HCEC 1CT (cell line): ENCODE data around the gene IFT122.

Source experiments
- DNase-seq: peaks from one replicate; pipeline ENCODE4 v3.0.0-alpha.2; 2017

Gene IFT122

DNA sequence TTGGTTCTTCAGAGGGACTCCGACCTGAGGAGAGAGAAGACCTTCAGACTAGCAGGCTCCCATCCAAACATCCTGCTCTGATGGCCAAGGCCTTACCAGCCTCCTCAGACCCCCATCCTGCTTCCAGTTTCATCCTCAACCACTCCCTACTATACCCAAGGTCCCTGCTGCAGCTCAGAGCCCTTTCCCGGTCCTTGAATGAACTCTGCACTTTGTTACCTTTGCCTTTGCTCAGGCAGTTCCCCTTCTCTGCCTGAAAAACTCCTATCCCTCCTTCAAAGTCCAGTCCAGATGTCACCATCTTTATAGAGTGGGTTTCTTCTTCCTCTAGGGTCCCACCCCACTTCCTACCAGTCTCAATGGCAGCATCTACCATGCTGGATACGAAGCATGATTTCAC is 24.6 kb upstream of the IFT122 start:
- no peak for DNase-seq

DNA sequence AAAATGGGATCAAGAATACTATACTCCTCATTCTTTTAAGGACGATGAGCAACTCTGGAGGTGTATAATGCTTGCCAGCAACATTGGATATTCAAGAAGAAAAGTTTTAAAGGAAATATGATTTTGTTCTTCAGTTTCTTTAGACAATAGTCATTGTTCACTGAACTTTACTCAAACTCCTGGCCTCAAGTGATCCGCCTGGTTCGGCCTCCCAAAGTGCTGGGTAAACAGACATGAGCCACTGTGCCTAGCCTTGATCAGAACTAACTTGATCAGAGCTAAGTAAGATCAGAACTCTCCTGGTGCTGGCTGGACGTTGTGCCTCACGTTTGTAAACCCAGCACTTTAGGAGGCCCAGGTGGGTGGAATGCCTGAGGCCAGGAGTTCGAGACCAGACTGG is 24.2 kb upstream of the IFT122 start:
- DNase-seq = no peak

DNA sequence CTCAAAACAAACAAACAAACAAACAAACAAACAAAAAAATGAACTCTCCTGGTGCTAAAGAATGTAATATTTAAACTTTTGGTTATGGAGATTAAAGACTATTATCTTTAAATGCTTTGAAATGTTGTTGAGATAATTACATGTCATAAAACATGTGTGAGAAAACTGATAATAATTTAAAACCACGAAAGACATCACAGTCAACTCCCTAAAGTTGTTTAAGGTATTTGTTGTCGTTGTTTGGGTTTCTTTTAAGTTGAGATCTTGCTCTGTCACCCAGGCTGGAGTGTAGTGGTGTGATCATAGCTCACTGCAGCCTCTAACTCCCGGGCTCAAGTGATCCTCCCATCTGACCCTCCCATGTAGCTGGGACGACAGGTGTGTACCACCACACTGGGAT is 23.6 kb upstream of the IFT122 start:
- no peak for DNase-seq

DNA sequence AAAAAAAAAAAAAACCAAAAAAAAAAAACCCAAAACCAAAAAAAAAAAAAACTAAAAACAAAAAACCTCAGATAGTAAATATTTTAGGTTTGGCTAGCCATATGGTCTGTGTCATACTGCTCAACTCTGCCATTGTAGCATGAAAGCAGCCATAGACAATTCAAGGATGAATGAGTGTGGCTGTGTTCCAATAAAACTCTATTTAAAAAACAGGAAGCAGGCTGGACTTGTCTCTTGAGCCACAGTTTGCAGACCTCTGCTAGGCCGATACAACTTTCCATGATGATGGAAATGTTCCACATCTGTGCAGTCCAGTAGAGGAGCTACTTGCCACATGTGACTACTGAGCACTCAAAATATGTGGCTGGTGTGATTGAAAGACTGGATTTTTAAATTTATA is 22.7 kb upstream of the IFT122 start:
- peak; percentile 38 for DNase-seq

- DNase-seq = no peak
Measured at GRCh38 chr3:129418041-129418973, 21.7 kb upstream of the IFT122 start.

GRCh38 chr3:129419476-129419875 is 20.5 kb upstream of the IFT122 start:
- DNase-seq = no peak

- DNase-seq = no peak
Measured at GRCh38 chr3:129421236-129421883, 18.7 kb upstream of the IFT122 start.

DNA sequence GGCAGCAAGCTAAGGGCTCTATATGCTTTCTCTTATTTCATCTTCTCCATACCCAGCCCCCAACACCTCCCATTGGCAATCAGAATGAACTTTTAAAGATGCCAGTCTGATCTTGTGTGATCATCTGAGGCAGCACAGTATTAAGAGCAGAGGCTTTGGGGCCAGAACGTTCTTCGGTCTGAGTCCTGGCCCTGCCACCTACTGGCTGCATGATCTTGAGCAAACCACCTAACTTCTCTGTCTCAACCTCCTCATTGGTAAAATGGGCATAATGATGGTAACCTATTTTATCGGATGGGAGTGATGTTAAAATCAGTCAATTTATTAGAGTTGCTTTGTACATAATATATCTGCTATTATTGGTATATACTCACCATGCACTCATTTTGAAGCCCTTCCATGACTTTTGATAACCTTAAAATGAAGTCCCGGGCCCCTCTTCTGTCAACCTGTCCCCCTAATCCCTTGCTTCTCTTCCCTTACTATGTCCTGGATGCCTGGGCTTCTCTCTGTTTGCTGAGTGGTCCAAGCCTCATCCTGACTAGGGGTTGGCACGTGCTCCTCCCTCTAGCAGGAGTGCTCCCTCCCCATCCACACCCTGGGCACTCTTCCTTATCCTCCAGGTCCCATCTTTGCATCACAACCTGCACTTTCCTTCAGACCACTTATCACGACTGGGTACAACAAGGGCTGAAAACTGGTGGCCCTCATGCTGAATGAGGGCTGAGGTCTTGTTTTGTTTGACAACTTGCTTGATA is 17.9 kb upstream of the IFT122 start:
- DNase-seq = no peak

DNA sequence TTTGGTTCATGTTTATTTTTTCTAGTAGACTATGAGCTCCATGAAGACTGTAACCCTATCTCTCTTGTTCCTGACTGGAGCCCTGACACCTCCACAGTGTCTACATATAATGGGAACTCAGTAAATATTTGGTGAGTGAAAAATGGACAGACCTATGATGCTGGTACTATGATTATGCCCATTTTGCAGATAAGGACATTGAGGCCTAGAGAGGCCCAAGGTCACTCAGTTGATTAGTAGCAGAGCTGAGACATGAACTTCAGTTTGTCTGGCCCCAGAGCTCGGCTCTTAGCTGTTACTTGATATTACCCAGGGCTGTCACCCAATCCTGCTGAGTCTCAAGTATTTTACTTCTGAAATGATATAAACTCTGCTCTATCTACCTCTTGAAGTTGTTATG is 17.1 kb upstream of the IFT122 start:
- DNase-seq = no peak

GRCh38 chr3:129424185-129424841 is 15.7 kb upstream of the IFT122 start:
- no peak for DNase-seq

- DNase-seq = no peak
Measured at GRCh38 chr3:129425213-129425612, 14.8 kb upstream of the IFT122 start.

DNA sequence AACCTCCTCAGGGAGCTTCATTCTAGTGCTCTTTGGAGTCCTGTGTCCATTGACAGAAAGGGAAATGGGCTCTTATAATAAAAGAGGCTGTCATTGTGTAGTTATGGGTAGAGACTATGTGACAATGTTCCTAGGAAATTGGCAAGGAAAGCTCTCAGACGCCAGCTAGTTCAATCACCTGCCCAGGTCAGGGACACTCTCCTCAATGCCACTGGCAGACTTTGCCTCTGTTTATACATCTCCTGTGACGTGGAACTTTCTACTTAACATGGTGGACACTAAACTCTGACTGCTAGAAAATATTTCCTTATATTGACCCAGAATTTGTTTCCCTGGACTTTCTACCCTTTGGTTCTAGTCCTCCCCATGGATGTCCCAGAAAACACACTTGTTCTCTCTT is 14.4 kb upstream of the IFT122 start:
- no peak for DNase-seq

- no peak for DNase-seq
Measured at GRCh38 chr3:129428007-129428375, 12.0 kb upstream of the IFT122 start.

- peak; percentile 88 for DNase-seq
Measured at GRCh38 chr3:129428376-129429079, 11.5 kb upstream of the IFT122 start, which contains the start of gene EFCAB12. EFCAB12 (minus strand) TSS chr3:129428636; CDS start chr3:129428488, 148 bp downstream.

GRCh38 chr3:129429080-129429451 is 11.0 kb upstream of the IFT122 start:
- no peak for DNase-seq

DNA sequence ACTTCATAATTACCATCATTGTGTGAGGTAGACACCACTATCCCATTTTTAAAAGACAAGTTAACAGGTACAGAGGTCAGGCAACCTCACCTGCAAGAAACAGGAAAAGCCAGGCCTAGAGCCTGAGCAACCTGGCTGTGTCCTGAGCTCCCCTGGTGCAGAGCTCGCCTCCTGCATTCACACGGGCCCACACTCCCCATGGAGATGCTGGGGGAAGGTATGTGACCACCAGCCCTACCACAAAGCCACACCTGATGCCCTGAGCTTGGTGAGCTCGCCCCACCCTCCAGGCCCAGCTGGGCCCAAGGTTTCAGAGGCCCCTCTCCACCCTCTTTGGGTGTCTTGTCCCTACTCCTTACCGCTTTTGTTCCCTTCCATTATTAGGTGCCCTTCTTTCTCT is 10.4 kb upstream of the IFT122 start:
- DNase-seq = no peak

DNA sequence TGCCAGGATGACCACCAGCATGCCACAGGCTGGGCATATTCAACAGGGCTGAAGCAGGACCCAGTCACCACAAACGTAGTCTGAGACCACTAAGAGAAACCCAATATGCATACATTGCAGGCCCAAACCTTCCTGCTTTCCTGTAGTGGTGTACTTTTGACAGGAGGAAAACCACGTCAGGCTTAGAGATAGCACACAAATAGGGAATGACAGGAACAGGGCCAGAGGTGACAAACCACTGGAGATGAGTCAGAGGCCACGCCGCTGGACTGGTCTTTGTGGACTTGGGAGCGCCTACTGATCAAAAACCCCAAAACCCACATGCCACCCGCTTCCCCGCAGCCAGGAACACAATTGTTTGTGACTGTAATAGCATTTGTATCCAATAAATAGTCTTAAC is 8.0 kb upstream of the IFT122 start:
- DNase-seq = no peak

DNA sequence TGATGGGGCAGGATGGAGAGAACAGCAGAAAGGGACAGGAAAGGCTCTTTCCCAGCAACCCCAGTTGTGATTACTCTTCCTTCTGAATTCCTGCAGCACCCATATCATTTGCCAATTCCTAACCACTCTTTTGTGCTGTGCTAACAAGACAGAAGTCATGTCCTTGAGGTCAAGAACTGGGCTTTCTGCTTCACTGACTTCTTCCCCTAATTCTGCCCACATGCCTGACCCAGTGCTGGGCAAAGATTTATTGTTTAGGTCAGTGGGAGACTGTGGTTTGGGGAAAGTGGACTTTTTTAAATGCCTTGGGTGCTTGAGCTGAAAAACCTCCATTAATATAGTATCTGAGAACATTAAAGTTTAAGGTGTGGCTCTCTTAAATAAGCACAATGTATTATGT is 7.4 kb upstream of the IFT122 start:
- no peak for DNase-seq

DNA sequence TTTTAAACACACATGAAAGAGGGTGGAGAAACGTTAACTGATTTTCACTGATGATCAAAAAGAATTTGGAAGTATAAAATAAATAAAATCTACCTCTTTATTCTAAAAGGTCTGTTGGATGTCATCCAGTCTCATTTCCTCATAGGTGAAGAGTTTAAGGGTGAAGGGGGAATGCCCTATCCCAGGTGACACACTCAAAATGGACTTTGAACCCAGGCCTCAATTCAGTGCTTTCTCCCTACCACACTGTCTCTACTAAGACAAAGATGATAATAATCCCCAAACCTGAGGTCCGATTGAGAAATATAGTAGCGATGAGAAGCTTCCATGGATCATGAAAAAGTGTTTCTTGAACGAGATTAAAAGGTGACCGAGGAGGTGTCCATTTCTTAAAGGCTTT is 6.5 kb upstream of the IFT122 start:
- DNase-seq = no peak

DNA sequence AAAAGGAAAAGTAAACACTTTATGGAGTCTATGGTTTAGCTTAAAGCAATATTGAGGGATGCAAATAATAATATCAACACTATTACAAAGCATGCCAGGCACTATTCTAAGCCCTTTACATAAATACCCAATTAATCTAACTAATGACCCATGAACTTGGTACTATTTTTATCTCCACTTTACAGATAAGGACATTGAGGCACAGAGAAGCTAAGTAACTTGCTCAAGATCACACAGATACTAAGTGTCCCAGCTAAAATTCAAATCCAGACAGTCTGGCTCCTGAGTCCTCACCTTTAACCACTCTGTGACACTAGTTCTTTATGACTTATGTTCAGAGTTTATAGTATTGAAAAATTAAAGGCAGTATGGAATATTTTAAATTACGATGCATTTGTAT is 5.9 kb upstream of the IFT122 start:
- no peak for DNase-seq

DNA sequence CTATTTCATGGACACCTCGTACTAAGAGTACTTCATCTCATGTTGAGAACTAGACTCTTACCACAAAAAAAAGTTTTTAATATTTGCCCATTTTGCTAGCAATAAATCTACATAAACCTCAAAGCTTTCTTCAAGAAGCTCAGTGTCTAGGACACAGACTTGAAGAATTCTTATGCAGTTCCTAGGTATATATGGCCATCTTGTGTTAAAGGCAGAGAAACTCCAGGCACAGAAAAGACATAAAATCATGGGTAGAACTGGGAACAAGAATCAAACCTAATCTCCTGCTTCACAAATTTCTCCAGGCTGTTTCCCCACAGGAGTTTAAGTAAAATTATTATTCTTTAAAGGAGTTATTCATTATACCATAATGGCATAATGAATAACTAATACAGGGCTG is 4.7 kb upstream of the IFT122 start:
- no peak for DNase-seq

GRCh38 chr3:129439226-129439816 is 703 bp upstream of the IFT122 start:
- DNase-seq = peak; percentile 18
